Measurements from ENCODE around the gene DERA.

DNA sequence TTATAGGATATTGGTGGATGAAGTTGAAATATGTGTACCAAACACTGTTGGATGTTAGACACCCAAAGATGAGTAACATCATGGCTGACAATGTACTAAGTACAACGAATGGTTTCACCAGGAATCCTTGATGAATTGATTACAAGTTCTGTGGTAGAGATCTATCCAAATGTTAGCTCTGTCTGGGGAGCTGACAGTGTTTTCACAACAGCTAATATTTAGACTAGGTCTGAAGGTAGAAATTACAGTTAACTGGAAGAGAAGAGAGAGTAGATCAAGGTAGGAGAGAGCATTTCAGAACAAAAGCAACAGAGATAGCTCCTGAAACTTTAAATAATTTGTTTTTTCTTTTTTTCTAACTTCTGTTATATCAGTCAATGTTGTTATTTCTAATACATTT, 44.9 kb downstream of the DERA start:
- TF ChIP-seq, protein P1, sequence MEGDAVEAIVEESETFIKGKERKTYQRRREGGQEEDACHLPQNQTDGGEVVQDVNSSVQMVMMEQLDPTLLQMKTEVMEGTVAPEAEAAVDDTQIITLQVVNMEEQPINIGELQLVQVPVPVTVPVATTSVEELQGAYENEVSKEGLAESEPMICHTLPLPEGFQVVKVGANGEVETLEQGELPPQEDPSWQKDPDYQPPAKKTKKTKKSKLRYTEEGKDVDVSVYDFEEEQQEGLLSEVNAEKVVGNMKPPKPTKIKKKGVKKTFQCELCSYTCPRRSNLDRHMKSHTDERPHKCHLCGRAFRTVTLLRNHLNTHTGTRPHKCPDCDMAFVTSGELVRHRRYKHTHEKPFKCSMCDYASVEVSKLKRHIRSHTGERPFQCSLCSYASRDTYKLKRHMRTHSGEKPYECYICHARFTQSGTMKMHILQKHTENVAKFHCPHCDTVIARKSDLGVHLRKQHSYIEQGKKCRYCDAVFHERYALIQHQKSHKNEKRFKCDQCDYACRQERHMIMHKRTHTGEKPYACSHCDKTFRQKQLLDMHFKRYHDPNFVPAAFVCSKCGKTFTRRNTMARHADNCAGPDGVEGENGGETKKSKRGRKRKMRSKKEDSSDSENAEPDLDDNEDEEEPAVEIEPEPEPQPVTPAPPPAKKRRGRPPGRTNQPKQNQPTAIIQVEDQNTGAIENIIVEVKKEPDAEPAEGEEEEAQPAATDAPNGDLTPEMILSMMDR (IDR thresholded peaks at IDR 0.05; ENCODE audit: insufficient read depth, low read length, poor library complexity, severe bottlenecking), result no peak
- no peak for TF ChIP-seq EZH2phosphoT487 (conservative IDR thresholded peaks at IDR 0.05; ENCODE audit: low read length)

Measured in SU-DHL-6 (cell line).